GM18526 (cell line): ENCODE measurements around the gene GSDME.

ENCODE experiments used
- POLR2A ChIP-seq: IDR thresholded peaks from 3 replicates; pipeline ENCODE4 v1.6.1; 2011; ENCODE audit not compliant: insufficient read length; ENCODE audit errors: extremely low read depth

The GSDME gene

GRCh38 chr7:24754906-24755506 lies 2.3 kb downstream of the GSDME start:
- no peak for TF ChIP-seq POLR2A

GRCh38 chr7:24752073-24752800 lies 5.0 kb downstream of the GSDME start:
- TF ChIP-seq POLR2A, result no peak

- TF ChIP-seq POLR2A, result no peak
Measured at GRCh38 chr7:24751484-24751883, 5.8 kb downstream of the GSDME start.

GRCh38 chr7:24750441-24751055 lies 6.7 kb downstream of the GSDME start:
- TF ChIP-seq POLR2A, result no peak

- TF ChIP-seq POLR2A, result no peak
Measured at GRCh38 chr7:24748521-24748920, 8.7 kb downstream of the GSDME start.

GRCh38 chr7:24745355-24745754 lies 11.9 kb downstream of the GSDME start:
- TF ChIP-seq POLR2A, result no peak

- no peak for TF ChIP-seq POLR2A
Measured at GRCh38 chr7:24743471-24743870, 13.8 kb downstream of the GSDME start.

- TF ChIP-seq POLR2A, result no peak
Measured at GRCh38 chr7:24742506-24743162, 14.6 kb downstream of the GSDME start.

GRCh38 chr7:24741679-24742505 lies 15.4 kb downstream of the GSDME start:
- TF ChIP-seq POLR2A, result no peak

GRCh38 chr7:24740871-24741270 lies 16.4 kb downstream of the GSDME start:
- no peak for TF ChIP-seq POLR2A

- TF ChIP-seq POLR2A, result no peak
Measured at GRCh38 chr7:24739306-24739705, 18.0 kb downstream of the GSDME start.

GRCh38 chr7:24738577-24738976 lies 18.7 kb downstream of the GSDME start:
- no peak for TF ChIP-seq POLR2A

GRCh38 chr7:24737281-24737680 lies 20.0 kb downstream of the GSDME start:
- TF ChIP-seq POLR2A, result no peak

GRCh38 chr7:24734306-24734705 lies 23.0 kb downstream of the GSDME start:
- no peak for TF ChIP-seq POLR2A
